Daoy (cell line): ENCODE data around the gene SLC16A6. TPM values are rescaled to one million over a fixed set of nuclear protein-coding genes. Genes with fewer than 3 reads are reported as not detected.
"Not testable (repeated sequence)": the region's sequence is repeated elsewhere in the genome, so short reads cannot be mapped to it uniquely, and the experiment has no call there.

ENCODE experiments used
- DNase-seq: peaks from one replicate; pipeline ENCODE4 v3.0.0-alpha.2; 2015; ENCODE audit warnings: low read depth
- total RNA-seq: library from RNA; depleted of rRNA; stranded (reverse); fragments of >200 nt; shearing (Covaris generic); gene quantifications from 2 replicates; pipeline ENCODE4 v1.2.3, GENCODE V29; 2014

The SLC16A6 gene
- total RNA-seq, 1 experiment from 2014 or later = 3.8 TPM

- peak; percentile 97 for DNase-seq
Measured at GRCh38 chr17:68247445-68248198, 43.3 kb downstream of the SLC16A6 start, which contains the start of gene AMZ2. AMZ2 (plus strand) TSS chr17:68248043; CDS start chr17:68250188, 2,145 bp downstream.

DNA sequence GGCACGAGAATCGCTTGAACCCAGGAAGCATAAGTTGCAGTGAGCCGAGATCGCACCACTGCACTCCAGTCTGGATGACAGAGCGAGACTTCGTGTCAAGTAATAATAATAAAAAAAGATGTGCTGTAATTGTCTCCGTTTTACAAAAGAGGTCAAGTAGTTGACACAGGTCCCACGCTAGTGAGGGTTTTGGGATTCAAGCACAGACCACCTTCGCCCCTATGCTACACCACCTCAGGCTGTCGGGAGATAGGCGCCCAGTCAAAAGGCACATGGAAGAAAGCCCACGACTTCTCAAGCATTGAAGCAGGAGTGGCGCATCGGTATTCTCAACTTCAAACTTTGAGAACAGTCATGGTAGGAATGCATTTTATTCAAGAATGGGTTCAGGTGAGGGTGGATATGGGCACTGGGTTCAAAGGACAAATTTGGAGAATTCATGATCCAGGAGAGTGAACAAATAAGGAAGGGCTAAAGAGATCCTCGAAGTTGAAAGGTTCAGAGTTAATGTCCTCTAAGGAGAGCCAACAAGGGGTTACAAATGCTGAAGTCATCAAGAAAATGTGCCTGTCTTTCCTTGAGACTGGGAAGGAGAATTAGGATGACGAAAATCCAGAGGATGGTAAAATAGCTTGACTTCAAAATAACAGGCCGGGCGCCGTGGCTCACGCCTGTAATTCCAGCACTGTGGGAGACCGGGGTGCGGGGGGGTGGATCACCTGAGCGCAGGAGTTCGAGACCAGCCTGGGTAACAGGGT, 44.5 kb downstream of the SLC16A6 start:
- DNase-seq = no peak

DNA sequence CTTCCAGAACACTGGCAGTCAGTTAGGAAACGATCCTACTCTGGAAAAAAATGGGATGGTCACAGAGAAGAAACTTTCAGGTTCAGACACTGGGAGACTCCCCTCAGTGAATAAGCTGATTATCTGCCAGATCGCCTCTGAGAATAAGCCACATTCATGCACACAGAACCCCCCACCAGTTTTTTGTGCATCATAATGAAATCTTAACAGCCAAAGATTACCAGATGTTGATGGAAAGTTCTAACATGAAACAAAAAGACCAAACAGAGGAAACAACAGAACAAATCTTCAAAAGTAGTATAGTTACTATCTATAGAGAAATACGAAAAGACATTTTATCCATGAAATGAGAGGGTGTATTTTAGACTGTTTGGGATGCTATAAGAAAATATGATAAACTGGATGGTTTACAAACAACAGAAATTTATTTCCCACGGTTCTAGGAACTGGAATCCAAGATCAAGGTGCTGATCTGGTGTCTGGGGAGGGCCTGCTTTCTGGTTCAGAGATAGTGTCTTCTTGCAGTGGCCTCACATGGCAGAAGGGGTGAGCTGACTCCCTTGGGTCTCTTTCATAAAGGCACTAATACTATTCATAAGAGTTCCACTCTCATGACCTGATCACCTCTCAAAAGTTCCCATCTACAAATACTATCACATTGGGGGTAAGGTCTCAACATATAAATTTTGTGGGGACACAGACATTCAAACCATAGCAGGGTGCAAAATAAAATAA, 51.1 kb downstream of the SLC16A6 start:
- DNase-seq = no peak

- no peak for DNase-seq
Measured at GRCh38 chr17:68238871-68239253, 52.1 kb downstream of the SLC16A6 start.

- DNase-seq = no peak
Measured at GRCh38 chr17:68238164-68238870, 52.6 kb downstream of the SLC16A6 start.

GRCh38 chr17:68237369-68238163, 53.4 kb downstream of the SLC16A6 start:
- DNase-seq = not testable (repeated sequence)

- peak; percentile 70 for DNase-seq
Measured at GRCh38 chr17:68235336-68235791, 55.6 kb downstream of the SLC16A6 start.

- DNase-seq = peak; percentile 91
Measured at GRCh38 chr17:68234726-68235335, 56.1 kb downstream of the SLC16A6 start.

GRCh38 chr17:68232741-68233140, 58.2 kb downstream of the SLC16A6 start:
- DNase-seq = not testable (repeated sequence)

DNA sequence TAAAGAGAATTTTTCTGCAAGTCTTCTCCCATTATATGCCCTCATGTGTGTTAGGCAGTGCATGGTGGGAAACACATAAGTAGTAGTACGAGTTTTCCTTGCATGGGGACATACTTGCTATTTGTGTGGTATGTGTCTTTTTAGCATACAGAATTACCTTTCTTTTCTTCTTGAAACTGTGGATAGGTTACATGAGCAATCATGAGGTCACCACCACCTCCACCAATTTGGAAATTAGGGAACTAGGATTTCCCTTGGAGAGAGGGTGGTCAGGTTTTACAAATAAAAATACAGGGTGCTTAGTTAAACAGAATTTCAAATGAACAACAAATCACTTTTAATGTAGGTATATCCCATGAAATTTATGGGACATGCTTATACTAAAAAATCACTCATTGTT, 59.4 kb downstream of the SLC16A6 start:
- no peak for DNase-seq

- peak; percentile 19 for DNase-seq
Measured at GRCh38 chr17:68231131-68231530, 59.8 kb downstream of the SLC16A6 start.

GRCh38 chr17:68229619-68230018, 61.3 kb downstream of the SLC16A6 start:
- no peak for DNase-seq

GRCh38 chr17:68228817-68229570, 61.9 kb downstream of the SLC16A6 start:
- DNase-seq = no peak

GRCh38 chr17:68228039-68228680, 62.8 kb downstream of the SLC16A6 start:
- not testable (repeated sequence) for DNase-seq

DNA sequence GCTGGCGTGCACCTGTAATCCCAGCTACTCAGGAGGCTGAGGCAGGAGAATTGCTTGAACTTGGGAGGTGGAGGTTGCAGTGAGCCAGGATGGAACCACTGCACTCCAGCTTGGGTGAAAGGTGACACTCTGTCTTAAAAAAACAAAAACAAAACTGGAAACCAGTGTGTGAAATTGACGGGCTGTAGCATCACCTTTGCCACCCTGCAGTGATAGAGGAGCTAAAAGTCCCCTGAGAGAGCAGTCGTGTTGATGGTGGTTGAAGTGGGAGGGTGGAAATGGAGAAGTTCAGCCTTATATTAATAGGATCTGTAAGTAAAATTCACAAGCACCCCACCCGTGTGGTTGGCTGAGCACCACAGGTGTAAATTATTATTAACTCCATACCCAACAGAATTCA, 65.9 kb downstream of the SLC16A6 start:
- DNase-seq = not testable (repeated sequence)

DNA sequence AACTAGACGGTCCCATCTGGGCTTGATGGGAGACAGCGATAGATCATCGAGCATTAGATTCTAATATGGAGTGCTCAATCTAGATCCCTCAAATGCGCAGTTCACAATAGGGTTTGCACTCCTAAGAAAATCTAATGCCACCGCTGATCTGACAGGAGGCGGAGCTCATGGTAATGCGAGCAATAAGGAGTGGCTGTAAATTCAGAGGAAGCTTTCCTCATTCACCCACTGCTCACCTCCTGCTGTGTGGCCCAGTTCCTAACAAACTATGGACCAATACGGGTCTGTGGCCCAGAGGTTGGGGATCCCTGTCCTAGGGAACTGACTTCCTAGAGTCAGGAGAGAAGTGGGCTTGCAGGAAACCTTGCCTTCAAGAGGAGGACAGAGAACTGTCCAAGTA, 68.3 kb downstream of the SLC16A6 start:
- DNase-seq = no peak

DNA sequence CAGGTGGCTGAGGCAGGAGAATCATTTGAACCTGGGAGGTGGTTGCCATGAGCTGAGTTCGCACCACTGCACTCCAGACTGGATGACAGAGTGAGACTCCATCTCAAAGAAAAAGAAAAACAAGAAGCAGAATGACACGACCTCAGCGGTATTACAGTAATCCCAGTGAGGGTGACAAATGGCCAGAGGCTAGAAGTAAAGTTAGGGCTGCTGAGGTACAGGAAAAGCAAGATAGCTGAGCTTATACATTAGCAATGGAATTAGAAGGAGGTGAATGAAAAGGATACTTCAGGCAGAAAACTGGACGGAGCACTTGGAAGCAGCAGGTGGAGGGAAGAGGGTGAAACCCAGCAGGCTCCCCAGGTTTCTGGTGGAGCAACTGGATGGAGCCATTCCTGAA, 69.1 kb downstream of the SLC16A6 start:
- no peak for DNase-seq

DNA sequence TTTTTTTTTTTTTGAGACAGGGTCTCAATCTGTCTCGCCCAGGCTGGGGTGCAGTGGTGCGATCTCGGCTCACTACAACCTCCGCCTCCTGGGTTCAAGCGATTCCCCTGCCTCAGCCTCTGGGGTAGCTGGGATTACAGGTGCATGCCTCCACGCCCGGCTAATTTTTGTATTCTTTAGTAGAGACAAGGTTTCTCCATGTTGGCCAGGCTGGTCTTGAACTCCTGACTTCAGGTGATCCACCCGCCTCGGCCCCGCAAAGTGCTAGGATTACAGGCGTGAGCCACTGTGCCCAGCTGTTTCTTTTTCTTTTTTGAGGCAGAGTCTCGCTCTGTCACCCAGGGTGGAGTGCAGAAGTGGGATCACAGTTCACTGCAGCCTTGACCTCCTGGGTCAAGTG, 70.1 kb downstream of the SLC16A6 start:
- DNase-seq = not testable (repeated sequence)

GRCh38 chr17:68220186-68220585, 70.7 kb downstream of the SLC16A6 start:
- DNase-seq = not testable (repeated sequence)
